Measurements from ENCODE around the gene SPRYD7. TPM values are rescaled to one million over a fixed set of nuclear protein-coding genes. Genes with fewer than 3 reads are reported as not detected.

The SPRYD7 gene, protein sequence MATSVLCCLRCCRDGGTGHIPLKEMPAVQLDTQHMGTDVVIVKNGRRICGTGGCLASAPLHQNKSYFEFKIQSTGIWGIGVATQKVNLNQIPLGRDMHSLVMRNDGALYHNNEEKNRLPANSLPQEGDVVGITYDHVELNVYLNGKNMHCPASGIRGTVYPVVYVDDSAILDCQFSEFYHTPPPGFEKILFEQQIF
- total RNA-seq (2014; rRNA removed; shearing (Covaris generic)) (8.1 and 9.0 TPM in 2 replicates), polyA plus RNA-seq (2016; fragmentation: Nextera tagmentation; extraction: Ambion mirVana) (15.8 and 16.6 TPM in 2 replicates)

DNA sequence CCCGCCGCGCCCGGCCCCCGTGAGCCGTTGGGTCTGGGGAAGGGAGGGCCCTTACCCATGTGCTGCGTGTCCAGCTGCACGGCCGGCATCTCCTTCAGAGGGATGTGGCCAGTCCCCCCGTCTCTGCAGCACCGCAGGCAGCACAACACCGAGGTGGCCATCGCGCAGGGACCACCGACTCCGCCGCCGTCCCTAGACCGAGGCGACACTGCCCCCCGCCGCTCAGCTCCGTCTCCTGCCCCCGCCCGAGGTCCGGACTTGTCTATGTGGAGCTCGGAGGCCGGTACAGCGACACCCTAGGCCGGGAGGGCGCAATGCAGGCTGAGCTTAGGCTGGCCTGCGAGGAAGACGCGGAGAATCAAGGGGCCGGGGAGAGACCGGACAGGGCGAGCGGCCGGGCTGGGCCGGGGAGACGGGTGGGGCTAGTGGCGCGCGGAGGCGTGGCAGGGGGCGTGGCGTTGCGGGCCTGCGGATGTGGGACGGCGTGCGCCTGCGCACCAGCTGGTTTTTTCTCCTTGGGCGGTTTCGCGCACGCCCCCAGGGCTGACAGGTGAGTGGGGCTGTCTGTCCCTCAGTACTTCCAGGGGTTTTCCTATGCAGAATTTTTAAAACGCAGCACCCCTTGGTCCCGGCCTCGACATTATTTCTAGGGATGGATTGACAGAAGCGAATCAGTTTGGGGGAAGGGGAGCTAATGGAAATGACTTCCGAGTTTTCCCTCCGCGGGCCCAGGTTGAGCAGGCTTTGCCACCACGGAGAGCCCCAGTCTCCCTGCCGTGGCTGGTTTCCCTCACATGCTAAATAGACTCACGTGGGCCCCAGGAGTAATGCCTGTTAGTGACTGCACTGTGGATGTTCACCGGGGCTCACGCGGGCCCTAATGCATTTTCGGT, at the start of gene SPRYD7:
Gene SPRYD7, minus strand, starts transcription at position 266 of the 893 bp plus-strand sequence. Its CDS starts 105 bp downstream, at position 161.
- Histone ChIP-seq H3K9me2 (ENCODE audit: insufficient read depth) (no peaks in the 10 kb centered on the region), H4K20me1 (ENCODE audit: insufficient read depth) (no peaks in the 10 kb centered on the region), H3K4me2 (ENCODE audit: unreplicated experiment) (peak within 1 kb of the TSS; percentile 91), H3K27ac (peak within 1 kb of the TSS; percentile 73), H3K4me3 (peak within 1 kb of the TSS; percentile 97), H3K4me1 (ENCODE audit: insufficient read depth) (peaks cover 18% of the 10 kb centered on the region), H3K9me3 (ENCODE audit: low read depth) (no peaks in the 10 kb centered on the region), H2AFZ (peak within 1 kb of the TSS; percentile 98), H3K27me3 (replicated peaks; ENCODE audit: insufficient read depth) (no peaks in the 10 kb centered on the region), H3K79me2 (ENCODE audit: insufficient read depth) (peaks cover 37% of the 10 kb centered on the region), H3K9ac (peak within 1 kb of the TSS; percentile 89), H3K36me3 (ENCODE audit: low read depth) (no peaks in the 10 kb centered on the region), H3F3A (ENCODE audit: insufficient read depth) (peaks cover 9% of the 10 kb centered on the region)
- TF ChIP-seq EZH2phosphoT487 (IDR thresholded peaks at IDR 0.05; ENCODE audit: insufficient read depth, low read depth) = no peak
- TF ChIP-seq EZH2 (IDR thresholded peaks at IDR 0.05; ENCODE audit: insufficient read depth, poor library complexity, severe bottlenecking) = no peak
- in situ Hi-C loops (cut with MboI) = no loop called here
- 1 to 2% methylated on average over 46 to 71 of the region's 71 CpGs for WGBS, 2 experiments (ENCODE audit: low coverage in 1 of 2, low lambda C conversion rate in 2 of 2, missing lambda C conversion rate in 2 of 2)
- peak; percentile 99 for DNase-seq

GRCh38 chr13:49985129-49985528, 49.0 kb upstream of the SPRYD7 start:
- no peak overlapping the region for H3K4me2 ChIP-seq (ENCODE audit: unreplicated experiment)
- no peak for TF ChIP-seq EZH2phosphoT487 (IDR thresholded peaks at IDR 0.05; ENCODE audit: insufficient read depth, low read depth)
- TF ChIP-seq EZH2 (IDR thresholded peaks at IDR 0.05; ENCODE audit: insufficient read depth, poor library complexity, severe bottlenecking) = no peak
- no peak overlapping the region for H3K9ac ChIP-seq
- H3K4me1 ChIP-seq (ENCODE audit: insufficient read depth) = no peaks in the 10 kb centered on the region
- H3K27ac ChIP-seq = no peak overlapping the region
- DNase-seq = no peak
- no peaks in the 10 kb centered on the region for H3K36me3 ChIP-seq (ENCODE audit: low read depth)
- H3K9me3 ChIP-seq (ENCODE audit: low read depth) = no peaks in the 10 kb centered on the region
- H3F3A ChIP-seq (ENCODE audit: insufficient read depth) = no peaks in the 10 kb centered on the region
- H2AFZ ChIP-seq = no peak overlapping the region
- in situ Hi-C loops (cut with MboI) = loop anchor here (25.0 kb wide), 2 partner anchors 552 to 827 kb away; no protein-coding TSS in a partner anchor
- 68 to 85% methylated on average over 1 to 2 of the region's 2 CpGs for WGBS, 2 experiments (ENCODE audit: low coverage in 1 of 2, low lambda C conversion rate in 2 of 2, missing lambda C conversion rate in 2 of 2)
- no peaks in the 10 kb centered on the region for H3K27me3 ChIP-seq (replicated peaks; ENCODE audit: insufficient read depth)
- H3K79me2 ChIP-seq (ENCODE audit: insufficient read depth) = no peaks in the 10 kb centered on the region
- no peaks in the 10 kb centered on the region for H4K20me1 ChIP-seq (ENCODE audit: insufficient read depth)
- H3K9me2 ChIP-seq (ENCODE audit: insufficient read depth) = no peaks in the 10 kb centered on the region
- H3K4me3 ChIP-seq = no peak overlapping the region

DNA sequence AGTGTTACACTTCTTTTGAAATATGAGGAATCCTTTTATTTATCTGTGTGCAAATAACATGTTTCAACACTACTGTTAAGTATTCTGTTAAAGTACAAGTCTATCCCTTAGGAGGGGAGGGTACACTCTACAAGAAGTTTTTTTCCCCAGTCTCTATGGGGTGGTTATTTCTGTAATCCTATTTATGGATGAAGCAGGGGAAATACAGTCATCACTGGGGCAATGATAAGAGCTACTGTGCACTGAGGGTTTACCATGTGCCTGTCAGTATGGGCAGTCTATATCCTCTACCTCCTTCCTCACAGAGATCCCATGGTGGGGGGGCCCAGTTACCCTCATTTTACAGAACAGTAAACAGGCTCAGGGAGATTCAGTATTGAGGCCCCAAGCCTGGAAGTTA, 44.1 kb upstream of the SPRYD7 start:
- H2AFZ ChIP-seq = no peak overlapping the region
- no peaks in the 10 kb centered on the region for H3K9me3 ChIP-seq (ENCODE audit: low read depth)
- no peaks in the 10 kb centered on the region for H3K79me2 ChIP-seq (ENCODE audit: insufficient read depth)
- H3K27me3 ChIP-seq (replicated peaks; ENCODE audit: insufficient read depth) = no peaks in the 10 kb centered on the region
- H4K20me1 ChIP-seq (ENCODE audit: insufficient read depth) = no peaks in the 10 kb centered on the region
- H3K9me2 ChIP-seq (ENCODE audit: insufficient read depth) = no peaks in the 10 kb centered on the region
- H3K36me3 ChIP-seq (ENCODE audit: low read depth) = no peaks in the 10 kb centered on the region
- H3F3A ChIP-seq (ENCODE audit: insufficient read depth) = no peaks in the 10 kb centered on the region; the same call in 1 of the 2 replicates
- no peak overlapping the region for H3K9ac ChIP-seq
- no peak for DNase-seq
- in situ Hi-C loops (cut with MboI) = loop anchor here (25.0 kb wide), 2 partner anchors 557 to 832 kb away; no protein-coding TSS in a partner anchor
- H3K4me2 ChIP-seq (ENCODE audit: unreplicated experiment) = no peak overlapping the region
- H3K4me1 ChIP-seq (ENCODE audit: insufficient read depth) = no peaks in the 10 kb centered on the region; the same call in 1 of the 2 replicates
- H3K4me3 ChIP-seq = no peak overlapping the region
- no peak overlapping the region for H3K27ac ChIP-seq
- TF ChIP-seq EZH2 (IDR thresholded peaks at IDR 0.05; ENCODE audit: insufficient read depth, poor library complexity, severe bottlenecking) (no peak), EZH2phosphoT487 (IDR thresholded peaks at IDR 0.05; ENCODE audit: insufficient read depth, low read depth) (no peak)

DNA sequence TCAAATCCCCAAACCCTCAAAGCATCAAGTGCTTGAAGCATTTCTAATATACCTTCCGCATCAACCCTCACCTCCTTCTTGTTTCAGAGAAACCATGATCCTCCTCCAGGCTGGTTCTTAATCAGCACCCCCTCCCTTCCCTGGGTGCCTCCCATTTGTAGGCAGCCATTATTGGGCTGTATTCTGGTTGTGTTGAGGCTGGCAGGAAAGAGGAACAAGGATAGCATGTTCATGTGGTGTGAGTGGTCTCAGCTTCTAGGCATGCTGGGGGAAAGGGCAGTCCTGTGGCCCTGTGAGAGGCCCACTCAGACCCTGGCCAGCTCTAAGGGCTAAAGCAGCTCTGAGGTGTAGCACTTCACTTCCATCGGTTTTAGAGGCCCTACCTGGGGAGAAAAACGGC, 41.9 kb upstream of the SPRYD7 start:
- no peaks in the 10 kb centered on the region for H4K20me1 ChIP-seq (ENCODE audit: insufficient read depth)
- H3K36me3 ChIP-seq (ENCODE audit: low read depth) = no peaks in the 10 kb centered on the region
- no peak for DNase-seq
- H3K9me3 ChIP-seq (ENCODE audit: low read depth) = no peaks in the 10 kb centered on the region
- H3K4me2 ChIP-seq (ENCODE audit: unreplicated experiment) = no peak overlapping the region
- TF ChIP-seq EZH2phosphoT487 (IDR thresholded peaks at IDR 0.05; ENCODE audit: insufficient read depth, low read depth) (no peak), EZH2 (IDR thresholded peaks at IDR 0.05; ENCODE audit: insufficient read depth, poor library complexity, severe bottlenecking) (no peak)
- H3K9ac ChIP-seq = no peak overlapping the region
- no peaks in the 10 kb centered on the region; the same call in 1 of the 2 replicates for H3F3A ChIP-seq (ENCODE audit: insufficient read depth)
- H3K4me1 ChIP-seq (ENCODE audit: insufficient read depth) = no peaks in the 10 kb centered on the region; the same call in 1 of the 2 replicates
- H3K9me2 ChIP-seq (ENCODE audit: insufficient read depth) = no peaks in the 10 kb centered on the region
- no peaks in the 10 kb centered on the region for H3K79me2 ChIP-seq (ENCODE audit: insufficient read depth)
- in situ Hi-C loops (cut with MboI) = loop anchor here (25.0 kb wide), 2 partner anchors 559 to 834 kb away; no protein-coding TSS in a partner anchor
- H3K27ac ChIP-seq = no peak overlapping the region
- 78 to 87% methylated on average over 3 of the region's 3 CpGs for WGBS, 2 experiments (ENCODE audit: low coverage in 1 of 2, low lambda C conversion rate in 2 of 2, missing lambda C conversion rate in 2 of 2)
- no peak overlapping the region for H3K4me3 ChIP-seq
- no peaks in the 10 kb centered on the region for H3K27me3 ChIP-seq (replicated peaks; ENCODE audit: insufficient read depth)
- H2AFZ ChIP-seq = no peak overlapping the region
